NCI-H2107 treated with DMSO at 0.1 percent for 48 hours (cell line): ENCODE measurements around the gene SAXO2.
"Not testable (repeated sequence)": the region's sequence is repeated elsewhere in the genome, so short reads cannot be mapped to it uniquely, and the experiment has no call there.

ENCODE experiments used
- DNase-seq: peaks from one replicate; lab custom pipeline; 2025; ENCODE audit not compliant: unreplicated experiment; lab: John Stamatoyannopoulos, UW

The SAXO2 gene

DNA sequence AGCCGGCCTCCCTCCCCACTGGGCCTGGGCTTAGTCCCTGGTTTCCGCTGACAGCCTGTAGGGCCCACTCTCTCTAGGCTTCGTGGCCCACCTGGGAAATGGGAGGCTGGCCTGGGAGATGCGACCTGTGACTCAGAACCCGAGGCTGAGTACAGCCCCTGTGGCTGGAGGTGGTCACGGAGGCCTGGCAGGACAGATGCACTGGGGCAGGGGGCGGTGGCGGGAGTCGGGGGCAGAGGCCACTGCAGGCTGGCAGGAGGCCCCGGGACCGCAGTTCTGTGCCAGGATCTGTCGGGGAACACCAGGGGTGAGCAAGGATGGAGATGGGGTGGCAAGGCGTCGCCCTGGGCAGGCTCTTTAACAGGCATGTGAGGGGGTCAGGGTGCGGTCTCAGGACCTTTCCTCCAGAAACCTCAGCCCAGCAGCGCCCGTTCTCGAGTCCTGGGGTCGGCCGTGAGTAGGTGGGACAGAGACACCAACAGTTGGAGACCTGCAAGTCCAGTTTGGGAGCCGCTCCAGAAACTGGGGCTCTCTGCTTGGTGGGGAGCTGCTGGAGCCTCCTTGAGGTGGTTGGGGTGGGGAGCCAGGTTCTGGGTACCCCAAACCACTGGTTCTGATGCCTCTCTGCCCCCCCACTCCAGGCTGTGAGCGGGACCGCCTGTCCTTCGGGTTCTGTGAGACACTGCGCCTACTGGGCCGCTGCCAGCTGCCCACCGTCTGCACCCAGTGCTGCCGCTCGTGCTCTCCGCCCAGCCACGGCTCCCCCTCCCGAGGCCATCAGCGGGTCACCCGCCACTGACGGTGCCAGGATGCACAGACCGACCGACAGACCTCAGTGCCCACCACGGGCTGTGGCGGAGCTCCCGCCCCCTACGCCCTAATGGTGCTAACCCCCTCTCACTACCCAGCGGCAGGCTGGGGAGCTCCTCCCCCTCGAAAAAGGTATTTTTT is 71.3 kb downstream of the SAXO2 start:
- not testable (repeated sequence) for DNase-seq
